OCI-LY3 (cell line): ENCODE measurements around the gene CDON.

Source experiments
- H2AFZ ChIP-seq: fragments of 200-600, 300-600 bp; shearing (Covaris generic); 2 replicates; pipeline ENCODE4 v1.6.0; 2014; ENCODE audit warnings: antibody characterized with exemption, low read depth, low read length
- H3K27ac ChIP-seq: fragments of 200-600, 300-600 bp; sonication (generic); 2 replicates; pipeline ENCODE4 v1.5.1; 2014; ENCODE audit warnings: mild to moderate bottlenecking, low read length, moderate library complexity, mixed read lengths
- H3K27me3 ChIP-seq: fragments of 200-600, 300-600 bp; sonication (generic); 2 replicates; pipeline ENCODE4 v1.6.1; 2014; ENCODE audit warnings: low read depth, low read length, mixed read lengths
- H3K36me3 ChIP-seq: fragments of 200-600, 300-600 bp; sonication (generic); replicated peaks from 2 replicates; pipeline ENCODE3; 2014; ENCODE audit warnings: low read depth, low read length, mixed read lengths
- H3K4me1 ChIP-seq: fragments of 300-600, 200-600 bp; sonication (generic); 2 replicates; pipeline ENCODE4 v1.6.1; 2014; ENCODE audit warnings: low read length, mixed read lengths
- H3K4me2 ChIP-seq: fragments of 200-600, 300-600 bp; sonication (generic); 2 replicates; pipeline ENCODE4 v1.6.1; 2014; ENCODE audit warnings: low read length, mixed read lengths
- H3K4me3 ChIP-seq: fragments of 300-600, 200-600 bp; sonication (generic); 2 replicates; pipeline ENCODE4 v1.5.1; 2014; ENCODE audit warnings: antibody characterized with exemption, mild to moderate bottlenecking, low read length, moderate library complexity
- H3K79me2 ChIP-seq: fragments of 300-600, 200-600 bp; shearing (Covaris generic); 2 replicates; pipeline ENCODE4 v1.6.1; 2014; ENCODE audit warnings: mild to moderate bottlenecking, low read length, mixed read lengths
- H3K9ac ChIP-seq: fragments of 300-600, 200-600 bp; shearing (Covaris generic); 2 replicates; pipeline ENCODE4 v1.6.0; 2014; ENCODE audit warnings: mild to moderate bottlenecking, low read length, moderate library complexity
- H3K9me3 ChIP-seq: fragments of 200-600, 300-600 bp; shearing (Covaris generic); 2 replicates; pipeline ENCODE4 v1.6.1; 2014; ENCODE audit warnings: low read length, mixed read lengths; ENCODE audit not compliant: insufficient read depth
- H4K20me1 ChIP-seq: fragments of 200-600, 300-600 bp; sonication (generic); 2 replicates; pipeline ENCODE4 v1.6.1; 2016; ENCODE audit warnings: low read length, mixed read lengths; ENCODE audit not compliant: insufficient read depth
- CTCF ChIP-seq: fragments of 200-600, 300-600 bp; sonication (generic); IDR thresholded peaks from 2 replicates; pipeline ENCODE4 v1.5.1; 2014; ENCODE audit warnings: antibody characterized with exemption, low read length, low read depth
- EZH2phosphoT487 ChIP-seq: fragments of 200-600 bp; shearing (Covaris generic); IDR thresholded peaks from 2 replicates; pipeline ENCODE4 v1.6.1; 2018; ENCODE audit warnings: antibody characterized with exemption, mixed run types, low read depth

The CDON gene

GRCh38 chr11:125954945-125955640, 107.6 kb downstream of the CDON start:
- no peaks in the 10 kb centered on the region for H3K9me3 ChIP-seq
- no peak overlapping the region for H3K27ac ChIP-seq
- H3K27me3 ChIP-seq, result no peaks in the 10 kb centered on the region
- no peaks in the 10 kb centered on the region for H4K20me1 ChIP-seq
- no peaks in the 10 kb centered on the region for H3K4me1 ChIP-seq
- H3K36me3 ChIP-seq, result no peaks in the 10 kb centered on the region
- H3K4me3 ChIP-seq, result no peak overlapping the region
- no peak overlapping the region for H3K9ac ChIP-seq
- H3K79me2 ChIP-seq, result no peaks in the 10 kb centered on the region
- TF ChIP-seq EZH2phosphoT487, result no peak
- no peak for TF ChIP-seq CTCF
- no peak overlapping the region for H2AFZ ChIP-seq
- H3K4me2 ChIP-seq, result no peak overlapping the region

GRCh38 chr11:125954123-125954944, 108.3 kb downstream of the CDON start:
- Histone ChIP-seq H3K79me2 (no peaks in the 10 kb centered on the region), H3K27me3 (no peaks in the 10 kb centered on the region), H3K4me1 (no peaks in the 10 kb centered on the region), H2AFZ (no peak overlapping the region), H3K36me3 (no peaks in the 10 kb centered on the region), H3K4me2 (no peak overlapping the region), H3K4me3 (no peak overlapping the region), H3K9me3 (no peaks in the 10 kb centered on the region), H3K27ac (no peak overlapping the region), H3K9ac (no peak overlapping the region), H4K20me1 (no peaks in the 10 kb centered on the region)
- TF ChIP-seq EZH2phosphoT487 (no peak), CTCF (no peak)

GRCh38 chr11:125953401-125953935, 109.2 kb downstream of the CDON start:
- H3K4me2 ChIP-seq, result no peak overlapping the region
- H3K27ac ChIP-seq, result no peak overlapping the region
- H4K20me1 ChIP-seq, result no peaks in the 10 kb centered on the region
- no peaks in the 10 kb centered on the region for H3K4me1 ChIP-seq
- no peak for TF ChIP-seq EZH2phosphoT487
- no peak for TF ChIP-seq CTCF
- H3K9me3 ChIP-seq, result no peaks in the 10 kb centered on the region
- no peak overlapping the region for H3K9ac ChIP-seq
- H3K27me3 ChIP-seq, result no peaks in the 10 kb centered on the region
- H3K4me3 ChIP-seq, result no peak overlapping the region
- no peaks in the 10 kb centered on the region for H3K36me3 ChIP-seq
- H2AFZ ChIP-seq, result no peak overlapping the region
- no peaks in the 10 kb centered on the region for H3K79me2 ChIP-seq

GRCh38 chr11:125952973-125953372, 109.7 kb downstream of the CDON start:
- Histone ChIP-seq H3K4me2 (no peak overlapping the region), H2AFZ (no peak overlapping the region), H3K9me3 (no peaks in the 10 kb centered on the region), H3K4me1 (no peaks in the 10 kb centered on the region), H4K20me1 (no peaks in the 10 kb centered on the region), H3K27ac (no peak overlapping the region), H3K36me3 (no peaks in the 10 kb centered on the region), H3K9ac (no peak overlapping the region), H3K27me3 (no peaks in the 10 kb centered on the region), H3K4me3 (no peak overlapping the region), H3K79me2 (no peaks in the 10 kb centered on the region)
- TF ChIP-seq CTCF, result no peak
- no peak for TF ChIP-seq EZH2phosphoT487
